OCI-LY7 (cell line): ENCODE results near the gene DPYSL5. TPM values are rescaled to one million over a fixed set of nuclear protein-coding genes. Genes with fewer than 3 reads are reported as not detected.

Source experiments
- BruUV-seq: library from RNA; stranded (reverse); fragments of 400-500 nt; replicated peaks from 2 replicates; lab custom pipeline; 2021; lab: Mats Ljungman, UMichigan
- CTCF ChIA-PET: fragments of 300-600 bp; sonication (Branson Sonifier 250); formaldehyde crosslinking; loops from one replicate; lab custom pipeline; 2022; ENCODE audit warnings: antibody characterized with exemption; ENCODE audit not compliant: unreplicated experiment; lab: Charles Lee
- POLR2A ChIA-PET: fragments of 300-600 bp; sonication (Branson Sonifier 250); formaldehyde crosslinking; loops from one replicate; lab custom pipeline; 2022; ENCODE audit warnings: antibody characterized with exemption; lab: Charles Lee
- DNase-seq: peaks from one replicate; pipeline ENCODE4 v3.0.0-alpha.2; 2015; ENCODE audit warnings: low spot score
- H2AFZ ChIP-seq: fragments of 200-600 bp; sonication (generic), shearing (Covaris generic); 2 replicates; pipeline ENCODE4 v1.6.1; 2014; ENCODE audit warnings: mild to moderate bottlenecking, antibody characterized with exemption, low read length, moderate library complexity
- H3K27ac ChIP-seq: fragments of 200-600 bp; sonication (generic); 2 replicates; pipeline ENCODE4 v1.5.1; 2014; ENCODE audit warnings: mixed run types, low read depth, mild to moderate bottlenecking, moderate library complexity, low read length, inconsistent platforms; ENCODE audit not compliant: poor library complexity, severe bottlenecking
- H3K36me3 ChIP-seq: fragments of 200-600 bp; sonication (generic); 2 replicates; pipeline ENCODE4 v1.6.1; 2014; ENCODE audit warnings: mild to moderate bottlenecking, antibody characterized with exemption, low read length, moderate library complexity, mixed read lengths; ENCODE audit not compliant: insufficient read depth
- H3K4me1 ChIP-seq: fragments of 200-600 bp; sonication (generic); 2 replicates; pipeline ENCODE4 v1.5.1; 2014; ENCODE audit warnings: mild to moderate bottlenecking, low read length; ENCODE audit not compliant: insufficient read depth, poor library complexity, severe bottlenecking
- H3K4me2 ChIP-seq: fragments of 200-600 bp; sonication (generic); 2 replicates; pipeline ENCODE4 v1.6.1; 2014; ENCODE audit warnings: mild to moderate bottlenecking, low read length
- H3K4me3 ChIP-seq: fragments of 200-600 bp; sonication (generic); 2 replicates; pipeline ENCODE4 v1.5.1; 2014; ENCODE audit warnings: mild to moderate bottlenecking, low read depth, low read length; ENCODE audit not compliant: poor library complexity, severe bottlenecking
- H3K79me2 ChIP-seq: fragments of 200-600 bp; sonication (generic); 2 replicates; pipeline ENCODE4 v1.6.1; 2016; ENCODE audit warnings: low read depth, mild to moderate bottlenecking, low read length, moderate library complexity, mixed read lengths; ENCODE audit not compliant: insufficient read depth
- H3K9me2 ChIP-seq: fragments of 200-600 bp; sonication (generic); 2 replicates; pipeline ENCODE4 v1.6.1; 2016; ENCODE audit warnings: mild to moderate bottlenecking, low read length, mixed read lengths; ENCODE audit not compliant: insufficient read depth
- H3K9me3 ChIP-seq: fragments of 200-600 bp; sonication (generic); 2 replicates; pipeline ENCODE4 v1.6.1; 2014; ENCODE audit warnings: mild to moderate bottlenecking, mixed run types, low read length, mixed read lengths
- H4K20me1 ChIP-seq: fragments of 200-600 bp; sonication (generic); 2 replicates; pipeline ENCODE4 v1.6.1; 2014; ENCODE audit warnings: mild to moderate bottlenecking, antibody characterized with exemption, low read length, moderate library complexity, mixed read lengths; ENCODE audit not compliant: insufficient read depth
- EZH2phosphoT487 ChIP-seq: fragments of 200-600 bp; sonication (generic); IDR thresholded peaks from 2 replicates; pipeline ENCODE4 v1.6.1; 2018; ENCODE audit warnings: low read depth, borderline replicate concordance, mild to moderate bottlenecking, mixed run types, antibody characterized with exemption, low read length, moderate library complexity, mixed read lengths
- intact Hi-C: fragments of 100-400 bp; cut with micrococcal nuclease; formaldehyde crosslinking; loops from one replicate; pipeline ENCODE4 v1.10.0; 2022; ENCODE audit not compliant: unreplicated experiment
- total RNA-seq, 2 experiments: library from RNA; depleted of rRNA in 1 of 2; stranded (reverse); fragments of >200 nt in 1 of 2; shearing (Covaris generic) in 1 of 2; gene quantifications; 2 replicates each; pipeline ENCODE4 v1.2.3, GENCODE V29; 2014 to 2022
- TF ChIP-seq, protein P1 (sequence below): fragments of 200-600 bp; sonication (generic); conservative IDR thresholded peaks from 2 replicates; pipeline ENCODE4 v1.5.1; 2014; ENCODE audit warnings: mild to moderate bottlenecking, antibody characterized with exemption, low read length, moderate library complexity, mixed read lengths

Gene DPYSL5
- total RNA-seq, 2 experiments from 2014 or later = not detected

DNA sequence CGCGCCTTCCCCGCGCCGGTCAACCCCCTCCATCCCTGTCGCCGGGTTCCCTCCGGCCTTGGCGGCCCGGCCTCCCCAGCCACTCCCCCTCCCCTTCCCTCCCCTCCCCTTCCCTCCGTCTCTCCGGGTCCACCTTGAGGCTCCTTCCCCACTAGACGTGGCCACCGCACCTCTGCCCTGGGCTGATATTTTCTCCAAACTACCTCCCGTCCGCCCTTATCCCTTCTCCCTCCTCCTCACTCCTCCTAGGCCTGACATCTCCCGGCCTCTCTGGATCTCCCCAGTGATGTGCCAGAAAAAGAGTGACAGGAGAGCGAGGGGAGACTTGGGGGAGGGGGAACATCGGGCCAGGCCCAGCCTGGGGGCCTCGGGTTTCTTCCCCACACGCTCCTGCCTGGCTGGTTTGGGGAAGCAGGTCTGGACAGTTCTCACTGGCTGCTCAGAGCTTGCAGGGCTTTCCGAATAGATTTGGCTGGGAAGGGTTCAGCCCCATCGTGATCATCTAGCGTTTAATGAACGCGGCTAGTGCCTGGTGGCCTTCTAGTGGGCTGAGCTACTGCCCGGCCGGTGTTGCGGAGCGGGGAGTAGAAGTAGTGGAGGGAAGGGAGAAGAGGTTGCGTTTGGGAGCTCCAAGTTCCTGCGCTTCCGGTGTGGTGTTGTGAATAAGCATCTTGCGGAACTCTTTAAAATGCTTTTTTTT, 123.1 kb downstream of the DPYSL5 start:
- Histone ChIP-seq H3K79me2 (no peaks in the 10 kb centered on the region), H3K27ac (no peak overlapping the region), H2AFZ (no peak overlapping the region), H3K4me3 (no peak overlapping the region), H3K4me1 (no peaks in the 10 kb centered on the region), H3K9me3 (no peaks in the 10 kb centered on the region), H3K9me2 (no peaks in the 10 kb centered on the region), H3K36me3 (no peaks in the 10 kb centered on the region), H4K20me1 (no peaks in the 10 kb centered on the region), H3K4me2 (no peak overlapping the region; the same call in 1 of the 2 replicates)
- intact Hi-C loops = no loop called here
- BruUV-seq = no TSS peak
- CTCF ChIA-PET = no interaction called here
- no peak for DNase-seq
- TF ChIP-seq, protein P1, sequence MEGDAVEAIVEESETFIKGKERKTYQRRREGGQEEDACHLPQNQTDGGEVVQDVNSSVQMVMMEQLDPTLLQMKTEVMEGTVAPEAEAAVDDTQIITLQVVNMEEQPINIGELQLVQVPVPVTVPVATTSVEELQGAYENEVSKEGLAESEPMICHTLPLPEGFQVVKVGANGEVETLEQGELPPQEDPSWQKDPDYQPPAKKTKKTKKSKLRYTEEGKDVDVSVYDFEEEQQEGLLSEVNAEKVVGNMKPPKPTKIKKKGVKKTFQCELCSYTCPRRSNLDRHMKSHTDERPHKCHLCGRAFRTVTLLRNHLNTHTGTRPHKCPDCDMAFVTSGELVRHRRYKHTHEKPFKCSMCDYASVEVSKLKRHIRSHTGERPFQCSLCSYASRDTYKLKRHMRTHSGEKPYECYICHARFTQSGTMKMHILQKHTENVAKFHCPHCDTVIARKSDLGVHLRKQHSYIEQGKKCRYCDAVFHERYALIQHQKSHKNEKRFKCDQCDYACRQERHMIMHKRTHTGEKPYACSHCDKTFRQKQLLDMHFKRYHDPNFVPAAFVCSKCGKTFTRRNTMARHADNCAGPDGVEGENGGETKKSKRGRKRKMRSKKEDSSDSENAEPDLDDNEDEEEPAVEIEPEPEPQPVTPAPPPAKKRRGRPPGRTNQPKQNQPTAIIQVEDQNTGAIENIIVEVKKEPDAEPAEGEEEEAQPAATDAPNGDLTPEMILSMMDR = no peak
- no peak for TF ChIP-seq EZH2phosphoT487
- POLR2A ChIA-PET = no interaction called here

GRCh38 chr2:26971911-26972786, 124.2 kb downstream of the DPYSL5 start:
- Histone ChIP-seq H3K4me1 (no peaks in the 10 kb centered on the region), H3K9me2 (no peaks in the 10 kb centered on the region), H2AFZ (no peak overlapping the region), H3K9me3 (no peaks in the 10 kb centered on the region), H3K4me3 (no peak overlapping the region), H4K20me1 (no peaks in the 10 kb centered on the region), H3K27ac (no peak overlapping the region), H3K79me2 (no peaks in the 10 kb centered on the region), H3K4me2 (no peak overlapping the region), H3K36me3 (no peaks in the 10 kb centered on the region)
- CTCF ChIA-PET = no interaction called here
- DNase-seq = no peak
- no TSS peak for BruUV-seq
- TF ChIP-seq, protein P1 = no peak
- TF ChIP-seq EZH2phosphoT487 = no peak
- intact Hi-C loops = no loop called here
- POLR2A ChIA-PET = no interaction called here

GRCh38 chr2:26974352-26974751, 126.4 kb downstream of the DPYSL5 start:
- TF ChIP-seq EZH2phosphoT487 = no peak
- TF ChIP-seq, protein P1 = no peak
- ChIA-PET POLR2A (no interaction called here), CTCF (no interaction called here)
- H4K20me1 ChIP-seq = no peaks in the 10 kb centered on the region
- BruUV-seq = no TSS peak
- H3K36me3 ChIP-seq = no peaks in the 10 kb centered on the region
- H3K4me3 ChIP-seq = no peak overlapping the region
- no peak for DNase-seq
- H3K9me2 ChIP-seq = no peaks in the 10 kb centered on the region
- no peaks in the 10 kb centered on the region for H3K79me2 ChIP-seq
- no peak overlapping the region for H3K27ac ChIP-seq
- no peak overlapping the region for H2AFZ ChIP-seq
- H3K4me2 ChIP-seq = no peak overlapping the region
- no peaks in the 10 kb centered on the region for H3K4me1 ChIP-seq
- intact Hi-C loops = no loop called here
- no peaks in the 10 kb centered on the region for H3K9me3 ChIP-seq
